Kidney epithelial cell (primary cell): ENCODE measurements around the gene MOB2. TPM values are rescaled to one million over a fixed set of nuclear protein-coding genes. Genes with fewer than 3 reads are reported as not detected.

ENCODE experiments used
- DNase-seq: peaks from one replicate; pipeline ENCODE4 v3.0.0-alpha.2; 2010; ENCODE audit warnings: low read depth
- H3K27me3 ChIP-seq: 2 replicates; pipeline ENCODE4 v1.6.0; 2011; ENCODE audit warnings: low read length; ENCODE audit not compliant: control insufficient read depth, insufficient read depth
- H3K36me3 ChIP-seq: 2 replicates; pipeline ENCODE4 v1.5.1; 2011; ENCODE audit warnings: low read length; ENCODE audit not compliant: control insufficient read depth, insufficient read depth
- H3K4me3 ChIP-seq: 2 replicates; pipeline ENCODE4 v1.5.1; 2011; ENCODE audit warnings: low read depth, mild to moderate bottlenecking, control low read depth, low read length
- CTCF ChIP-seq: IDR thresholded peaks from 2 replicates; pipeline ENCODE4 v1.5.1; 2011; ENCODE audit warnings: mild to moderate bottlenecking, moderate library complexity, low read length, control low read depth, inconsistent platforms; ENCODE audit not compliant: insufficient read depth, poor library complexity, severe bottlenecking
- total RNA-seq: library from RNA; depleted of rRNA; stranded (reverse); fragments of >200 nt; gene quantifications from 2 replicates; pipeline ENCODE4 v1.2.3, GENCODE V29; 2015

Gene MOB2
- total RNA-seq, 1 donor from 2014 or later, result 18.1 TPM

GRCh38 chr11:1463056-1463455, 23.5 kb downstream of the MOB2 start:
- no peak overlapping the region for H3K4me3 ChIP-seq
- H3K27me3 ChIP-seq, result peaks cover 21% of the 10 kb centered on the region
- no peak for TF ChIP-seq CTCF
- H3K36me3 ChIP-seq, result no peaks in the 10 kb centered on the region
- DNase-seq, result no peak

- TF ChIP-seq CTCF, result no peak
- Histone ChIP-seq H3K4me3 (no peak overlapping the region), H3K36me3 (no peaks in the 10 kb centered on the region), H3K27me3 (peaks cover 21% of the 10 kb centered on the region)
- DNase-seq, result no peak
Observed at GRCh38 chr11:1462698-1462975, 23.9 kb downstream of the MOB2 start.

GRCh38 chr11:1461826-1462697, 24.5 kb downstream of the MOB2 start:
- Histone ChIP-seq H3K36me3 (no peaks in the 10 kb centered on the region), H3K4me3 (no peak overlapping the region), H3K27me3 (peaks cover 21% of the 10 kb centered on the region)
- no peak for TF ChIP-seq CTCF
- no peak for DNase-seq

- H3K36me3 ChIP-seq, result no peaks in the 10 kb centered on the region
- TF ChIP-seq CTCF, result no peak
- DNase-seq, result no peak
- peaks cover 21% of the 10 kb centered on the region for H3K27me3 ChIP-seq
- H3K4me3 ChIP-seq, result no peak overlapping the region
Observed at GRCh38 chr11:1460986-1461825, 25.4 kb downstream of the MOB2 start.

GRCh38 chr11:1460396-1460985, 26.1 kb downstream of the MOB2 start:
- TF ChIP-seq CTCF, result no peak
- H3K36me3 ChIP-seq, result no peaks in the 10 kb centered on the region
- no peak overlapping the region for H3K4me3 ChIP-seq
- DNase-seq, result no peak
- H3K27me3 ChIP-seq, result peaks cover 23% of the 10 kb centered on the region
